HUES48 (cell line): Measurements from ENCODE around the gene FSD2.
"Not testable (repeated sequence)": the region's sequence is repeated elsewhere in the genome, so short reads cannot be mapped to it uniquely, and the experiment has no call there.

Experiments
- H3K27ac ChIP-seq: one replicate; pipeline ENCODE4 v1.7.0; 2013; ENCODE audit warnings: low read depth, low read length, inconsistent platforms
- H3K27me3 ChIP-seq: 2 replicates; pipeline ENCODE4 v1.6.1; 2013; ENCODE audit warnings: mild to moderate bottlenecking, low read length; ENCODE audit not compliant: control insufficient read depth, insufficient read depth
- H3K36me3 ChIP-seq: 2 replicates; pipeline ENCODE4 v1.6.1; 2013; ENCODE audit warnings: low read length; ENCODE audit not compliant: control insufficient read depth, insufficient read depth
- H3K4me1 ChIP-seq: 2 replicates; pipeline ENCODE4 v1.6.1; 2013; ENCODE audit warnings: mild to moderate bottlenecking, low read length; ENCODE audit not compliant: control insufficient read depth, insufficient read depth
- H3K4me3 ChIP-seq: 2 replicates; pipeline ENCODE4 v1.5.1; 2013; ENCODE audit warnings: mild to moderate bottlenecking, low read depth, low read length
- H3K9ac ChIP-seq: 2 replicates; pipeline ENCODE4 v1.6.1; 2013; ENCODE audit warnings: mild to moderate bottlenecking, low read depth, low read length, moderate library complexity
- H3K9me3 ChIP-seq: 2 replicates; pipeline ENCODE4 v1.6.1; 2013; ENCODE audit warnings: low read length; ENCODE audit not compliant: control insufficient read depth, insufficient read depth

Gene FSD2

DNA sequence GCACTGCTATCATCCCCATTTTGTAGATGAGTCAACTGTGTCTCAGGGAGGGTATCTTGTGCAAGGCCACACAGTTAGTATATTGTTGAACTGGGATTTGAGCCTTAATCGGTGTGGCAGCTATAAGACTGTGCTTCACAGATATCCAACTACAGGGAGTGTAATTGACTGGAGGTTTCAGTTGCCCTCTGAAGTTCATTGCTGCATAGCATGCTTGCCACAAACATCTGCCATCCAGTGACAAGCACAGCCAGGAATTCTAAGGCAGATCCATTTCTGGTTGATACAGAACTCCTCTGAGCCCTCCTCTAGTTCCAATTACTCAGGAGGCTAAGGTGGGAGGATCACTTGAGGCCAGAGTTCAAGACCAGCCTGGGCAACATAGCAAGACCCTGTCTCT, 16.4 kb downstream of the FSD2 start:
- no peak overlapping the region for H3K9ac ChIP-seq

DNA sequence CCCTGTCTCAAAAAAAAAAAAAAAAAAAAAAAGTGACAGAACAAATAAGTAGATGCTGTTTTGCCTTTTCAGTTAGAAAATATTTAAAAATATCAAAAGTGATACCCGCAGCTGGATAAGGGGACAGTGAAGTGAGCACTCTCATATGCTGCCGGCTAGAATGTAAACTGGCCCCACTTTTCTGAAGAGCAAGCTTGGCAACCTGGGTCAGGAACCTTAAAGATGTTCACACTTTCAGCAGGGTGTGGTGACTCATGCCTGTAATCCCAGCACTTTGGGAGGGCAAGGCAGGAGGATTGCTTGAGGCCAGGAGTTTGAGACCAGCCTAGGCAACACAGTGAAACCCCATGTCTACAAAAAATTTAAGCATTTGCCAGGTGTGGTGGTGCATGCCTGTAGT, 17.4 kb downstream of the FSD2 start:
- Histone ChIP-seq H3K36me3 (no peaks in the 10 kb centered on the region), H3K27ac (no peak overlapping the region), H3K9ac (no peak overlapping the region)

More for the DNA sequence above, 16.4 kb downstream of the FSD2 start:
- Histone ChIP-seq H3K4me3 (no peak overlapping the region), H3K27me3 (no peaks in the 10 kb centered on the region), H3K9me3 (no peaks in the 10 kb centered on the region), H3K4me1 (no peaks in the 10 kb centered on the region), H3K27ac (no peak overlapping the region), H3K36me3 (no peaks in the 10 kb centered on the region)

DNA sequence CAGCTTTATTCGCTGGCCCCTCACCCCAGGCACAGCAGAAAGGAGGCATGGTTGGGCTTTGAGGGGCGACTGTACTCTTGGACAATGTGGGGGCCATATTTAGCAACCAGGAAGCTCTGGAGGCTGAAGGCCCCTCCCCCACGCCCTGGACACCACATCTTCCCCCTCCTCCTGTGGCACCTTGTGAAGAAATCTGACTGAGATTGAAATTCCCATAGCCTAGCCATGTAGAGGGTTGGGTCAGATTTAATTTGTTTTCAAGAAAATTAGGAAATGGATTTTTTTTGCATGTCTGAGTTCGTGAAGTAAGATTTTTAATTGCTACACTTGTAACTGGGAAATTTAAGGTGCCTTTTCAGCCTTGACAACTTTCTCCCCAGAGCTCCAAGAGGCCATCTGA, 24.5 kb downstream of the FSD2 start:
- Histone ChIP-seq H3K9me3 (no peaks in the 10 kb centered on the region), H3K36me3 (no peaks in the 10 kb centered on the region), H3K9ac (no peak overlapping the region), H3K4me3 (no peak overlapping the region), H3K4me1 (no peaks in the 10 kb centered on the region), H3K27me3 (no peaks in the 10 kb centered on the region), H3K27ac (no peak overlapping the region)

More for the DNA sequence above, 17.4 kb downstream of the FSD2 start:
- no peak overlapping the region for H3K4me3 ChIP-seq
- no peaks in the 10 kb centered on the region for H3K27me3 ChIP-seq
- H3K4me1 ChIP-seq, result no peaks in the 10 kb centered on the region
- H3K9me3 ChIP-seq, result no peaks in the 10 kb centered on the region

DNA sequence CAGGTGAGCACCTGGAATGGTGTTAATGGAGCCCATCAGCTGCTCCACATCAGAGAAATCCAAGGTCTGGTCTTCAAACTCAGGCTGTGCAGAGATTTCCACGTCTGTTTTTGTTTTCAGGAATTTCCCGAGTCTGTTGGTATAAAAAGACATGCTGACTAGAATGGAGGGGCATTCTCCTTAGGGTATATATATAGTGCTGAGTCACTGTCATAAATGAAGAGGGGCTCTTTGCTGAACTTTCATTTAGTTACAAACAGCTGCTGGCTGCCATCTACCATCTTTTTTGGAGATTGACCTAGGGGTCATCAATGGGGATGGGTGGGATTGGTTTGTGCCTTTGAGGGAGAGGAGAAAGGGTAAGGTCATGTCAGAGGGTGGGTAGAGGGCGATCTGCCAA, 27.1 kb downstream of the FSD2 start:
- Histone ChIP-seq H3K4me3 (no peak overlapping the region), H3K4me1 (no peaks in the 10 kb centered on the region)

DNA sequence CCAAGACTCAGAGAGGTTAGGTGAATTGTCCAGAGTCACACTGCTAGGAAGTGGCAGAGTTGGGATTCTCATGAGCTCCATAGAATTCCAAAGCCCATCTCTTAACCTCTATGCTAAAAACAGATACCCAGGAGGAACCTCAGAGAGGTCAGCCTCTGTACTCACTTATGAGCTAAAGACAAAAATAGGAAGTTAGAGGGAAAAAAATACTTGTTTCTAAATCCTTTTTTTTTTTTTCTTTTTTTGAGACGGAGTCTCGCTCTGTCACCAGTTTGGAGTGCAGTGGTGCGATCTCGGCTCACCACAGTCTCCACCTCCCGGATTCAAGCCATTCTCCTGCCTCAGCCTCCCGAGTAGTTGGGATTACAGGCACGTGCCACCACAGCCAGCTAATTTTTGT, 31.4 kb downstream of the FSD2 start:
- no peaks in the 10 kb centered on the region for H3K27me3 ChIP-seq
- H3K9ac ChIP-seq, result no peak overlapping the region
- H3K4me3 ChIP-seq, result no peak overlapping the region

More for the DNA sequence above, 27.1 kb downstream of the FSD2 start:
- no peaks in the 10 kb centered on the region for H3K27me3 ChIP-seq
- no peaks in the 10 kb centered on the region for H3K36me3 ChIP-seq
- no peak overlapping the region for H3K27ac ChIP-seq
- no peaks in the 10 kb centered on the region for H3K9me3 ChIP-seq
- no peak overlapping the region for H3K9ac ChIP-seq

DNA sequence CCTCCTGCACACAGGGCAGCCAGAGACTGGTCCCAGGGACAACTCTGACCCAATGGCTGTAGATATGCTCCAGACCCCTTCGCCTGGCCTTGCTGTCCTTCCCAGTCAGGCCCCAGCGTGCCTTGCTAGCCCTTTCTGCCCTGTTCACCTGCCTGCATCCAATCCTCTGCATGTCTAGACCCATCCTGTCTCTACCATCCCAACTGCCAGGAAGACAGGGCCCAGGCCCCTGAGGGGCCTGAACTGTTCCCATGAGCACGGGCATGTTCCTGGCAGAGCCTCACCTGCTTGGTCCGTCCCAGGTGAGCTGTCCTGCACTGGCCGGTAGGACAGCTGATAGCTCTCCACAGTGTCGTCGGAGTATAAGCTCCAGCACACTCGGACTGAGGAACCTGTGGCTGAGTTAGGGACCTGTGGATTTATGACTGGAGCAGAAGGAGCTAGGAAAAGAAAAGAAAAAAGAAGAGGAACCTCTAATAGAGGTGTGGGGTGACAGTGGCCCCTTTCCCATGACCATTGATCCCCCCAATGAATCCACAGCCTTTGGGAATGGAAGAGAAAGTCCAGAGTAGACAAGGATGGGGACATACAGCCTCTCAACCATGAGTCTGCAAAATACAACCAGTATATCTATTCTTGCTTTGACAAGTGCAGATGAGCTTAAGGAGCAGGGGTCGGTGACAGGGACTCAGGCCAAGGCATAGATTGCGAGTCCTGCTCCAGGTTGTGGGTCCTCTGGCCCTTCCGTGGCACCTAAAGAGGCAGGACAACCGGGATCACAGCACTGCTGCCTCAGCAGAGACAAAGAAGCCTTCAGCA, 33.9 kb downstream of the FSD2 start:
- no peak overlapping the region for H3K27ac ChIP-seq
- H3K27me3 ChIP-seq, result no peaks in the 10 kb centered on the region
- H3K4me3 ChIP-seq, result no peak overlapping the region
- no peaks in the 10 kb centered on the region for H3K9me3 ChIP-seq
- H3K4me1 ChIP-seq, result no peaks in the 10 kb centered on the region
- no peaks in the 10 kb centered on the region for H3K36me3 ChIP-seq
- no peak overlapping the region for H3K9ac ChIP-seq

More for the DNA sequence above, 31.4 kb downstream of the FSD2 start:
- no peak overlapping the region for H3K27ac ChIP-seq
- H3K4me1 ChIP-seq, result no peaks in the 10 kb centered on the region
- H3K9me3 ChIP-seq, result no peaks in the 10 kb centered on the region
- no peaks in the 10 kb centered on the region for H3K36me3 ChIP-seq

DNA sequence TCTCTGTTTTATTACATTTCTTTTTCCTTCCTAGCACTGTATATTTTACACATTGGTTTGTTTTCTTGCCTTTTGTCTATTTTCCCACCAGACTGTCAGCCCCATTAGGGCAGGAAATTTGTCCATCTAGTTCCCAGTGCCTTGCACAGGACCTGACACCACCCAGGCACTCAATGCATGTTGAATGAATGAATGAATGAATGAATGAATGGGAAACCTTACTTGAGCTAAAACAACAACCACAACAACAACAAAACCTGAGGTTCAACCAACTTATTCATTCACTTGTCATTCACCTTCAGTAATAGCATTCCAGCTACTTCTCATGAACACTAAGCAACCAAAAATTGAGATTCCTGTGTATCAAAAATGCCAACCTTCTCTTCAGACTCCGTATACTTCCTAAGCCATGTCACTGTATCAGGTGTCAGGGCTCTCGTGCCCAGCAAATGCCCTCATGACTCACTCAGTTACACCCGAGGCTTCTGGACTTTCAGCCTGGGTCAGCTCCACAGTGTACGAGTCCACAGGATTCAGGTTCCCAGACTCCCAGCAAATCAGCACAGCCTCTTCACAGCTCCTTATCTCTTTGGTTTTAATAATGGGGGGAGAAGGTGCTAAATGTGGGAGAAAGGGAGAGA, 37.3 kb downstream of the FSD2 start:
- no peak overlapping the region for H3K9ac ChIP-seq
- H3K9me3 ChIP-seq, result no peaks in the 10 kb centered on the region
- no peaks in the 10 kb centered on the region for H3K4me1 ChIP-seq
- no peaks in the 10 kb centered on the region for H3K36me3 ChIP-seq
- H3K27me3 ChIP-seq, result no peaks in the 10 kb centered on the region
- H3K4me3 ChIP-seq, result no peak overlapping the region
- no peak overlapping the region for H3K27ac ChIP-seq

DNA sequence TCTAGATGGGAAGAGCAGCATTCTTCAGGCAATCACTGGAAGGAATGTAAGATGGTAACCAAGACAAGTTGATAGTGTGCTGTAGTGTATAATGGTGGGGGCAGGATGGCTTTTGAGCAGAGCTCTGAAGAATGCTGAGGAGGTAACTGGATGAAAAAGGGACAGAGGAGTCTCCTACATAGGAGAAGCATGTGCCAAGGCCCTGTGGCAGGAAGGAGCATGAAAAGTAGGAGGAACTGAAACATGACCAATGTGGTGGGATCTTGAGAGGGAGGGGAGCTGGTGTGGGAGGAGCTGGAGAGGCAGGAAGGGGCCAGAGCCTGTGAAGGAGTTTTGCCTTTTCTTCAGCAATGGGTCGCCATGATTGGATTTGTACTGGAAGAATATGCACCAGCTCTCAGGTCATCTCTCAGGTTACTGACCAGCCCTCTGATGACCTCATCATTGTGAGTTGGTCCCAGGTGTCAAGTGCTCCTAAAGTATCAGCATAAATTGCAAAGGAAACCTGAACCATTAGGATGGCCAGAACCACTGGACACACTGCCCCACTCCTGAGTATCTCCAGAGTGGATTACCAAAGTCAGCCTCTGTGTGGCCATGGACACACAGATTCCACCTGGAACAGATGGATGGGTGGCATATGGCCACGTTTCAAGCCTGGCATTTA, 38.6 kb downstream of the FSD2 start:
- H3K4me3 ChIP-seq, result no peak overlapping the region
- no peak overlapping the region for H3K9ac ChIP-seq
- H3K4me1 ChIP-seq, result no peaks in the 10 kb centered on the region
- H3K27me3 ChIP-seq, result no peaks in the 10 kb centered on the region
- 0 out of 2 replicates have a peak, but pooled peaks cover 3% of the 10 kb centered on the region for H3K36me3 ChIP-seq
- H3K9me3 ChIP-seq, result no peaks in the 10 kb centered on the region
- H3K27ac ChIP-seq, result no peak overlapping the region

DNA sequence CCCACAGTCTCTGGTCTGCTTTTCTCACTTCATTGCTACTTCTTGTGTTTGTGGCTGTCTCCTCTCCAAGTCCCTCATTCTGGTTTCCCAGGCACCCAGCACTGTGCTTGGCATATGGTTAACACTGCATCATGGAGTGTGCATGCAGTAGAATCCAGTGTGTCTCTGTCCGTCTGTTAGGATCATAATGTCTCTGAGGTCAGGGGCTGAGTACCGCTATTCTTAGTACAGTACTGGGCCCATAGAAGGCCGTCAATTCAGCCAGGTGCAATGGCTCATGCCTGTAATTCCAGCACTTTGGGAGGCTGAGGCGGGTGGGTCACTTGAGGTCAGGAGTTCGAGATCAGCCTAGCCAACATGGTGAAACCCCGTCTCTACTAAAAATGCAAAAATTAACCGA, 39.7 kb downstream of the FSD2 start:
- not testable (repeated sequence) for H3K36me3 ChIP-seq, H3K4me1 ChIP-seq, H3K4me3 ChIP-seq

DNA sequence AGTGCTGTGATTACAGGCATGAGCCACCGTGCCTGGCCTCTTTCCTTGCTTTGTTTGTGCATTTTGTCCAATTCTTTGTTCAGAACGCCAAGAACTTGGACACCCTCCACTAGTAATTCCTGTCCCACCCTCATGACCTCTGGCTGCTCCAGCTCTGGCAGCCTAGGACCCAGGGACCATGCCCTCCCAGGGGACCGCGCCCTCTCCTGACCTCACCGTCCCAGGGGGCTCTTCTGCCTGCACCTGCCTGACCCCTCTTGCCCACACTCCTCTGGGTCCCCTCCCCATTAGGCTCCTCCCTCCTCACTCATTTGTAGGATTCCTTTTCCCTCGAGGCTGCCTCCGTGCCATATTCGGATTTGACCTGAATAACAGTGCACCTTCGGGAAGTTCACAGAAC, 41.1 kb downstream of the FSD2 start:
- Histone ChIP-seq H3K4me1 (no peaks in the 10 kb centered on the region), H3K9ac (no peak overlapping the region), H3K36me3 (0 out of 2 replicates have a peak, but pooled peaks cover 6% of the 10 kb centered on the region), H3K27me3 (no peaks in the 10 kb centered on the region), H3K27ac (no peak overlapping the region), H3K9me3 (no peaks in the 10 kb centered on the region), H3K4me3 (no peak overlapping the region)

More for the DNA sequence above, 39.7 kb downstream of the FSD2 start:
- H3K9ac ChIP-seq, H3K9me3 ChIP-seq, H3K27me3 ChIP-seq, H3K27ac ChIP-seq: not testable (repeated sequence)

DNA sequence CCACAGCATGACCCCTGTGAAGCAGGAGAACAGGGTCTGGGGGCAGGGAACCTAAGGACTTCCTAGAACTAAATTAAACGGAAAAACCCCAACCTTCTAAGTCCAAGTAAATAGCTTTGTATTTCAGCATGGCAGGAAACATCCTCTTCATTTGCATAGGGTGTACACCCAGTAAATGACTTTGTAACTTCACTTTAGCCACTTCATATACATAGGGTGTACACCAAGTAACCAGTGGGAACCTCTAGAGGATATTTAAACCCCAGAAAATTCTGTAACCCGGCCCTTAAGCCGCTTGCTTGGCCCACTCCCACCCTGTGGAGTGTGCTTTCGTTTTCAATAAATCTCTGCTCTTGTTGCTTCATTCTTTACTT, 41.8 kb downstream of the FSD2 start:
- Histone ChIP-seq H3K27ac (no peak overlapping the region), H3K4me3 (no peak overlapping the region), H3K36me3 (peaks cover 10% of the 10 kb centered on the region; the same call in 1 of the 2 replicates), H3K4me1 (no peaks in the 10 kb centered on the region), H3K9ac (no peak overlapping the region), H3K27me3 (no peaks in the 10 kb centered on the region), H3K9me3 (no peaks in the 10 kb centered on the region)
